Motor neuron (in vitro differentiated cells): ENCODE measurements around the gene PPP1R7. TPM values are rescaled to one million over a fixed set of nuclear protein-coding genes. Genes with fewer than 3 reads are reported as not detected.

Experiments used
- ATAC-seq, 8 experiments: fragments of 200-7000 bp; cut with Tn5 transposase; replicated peaks in 6 of 8; 2 replicates each; pipeline ENCODE4 v1.8.0; 2021; ENCODE audit warnings: mild to moderate bottlenecking in 8 of 8, moderate library complexity in 8 of 8
- H3K27ac ChIP-seq, 2 donors: fragments of 250-450 bp; sonication (Bioruptor Pico); 2 replicates each; pipeline ENCODE4 v1.9.0; 2021; ENCODE audit warnings: antibody characterized with exemption in 2 of 2, mild to moderate bottlenecking in 2 of 2, moderate library complexity in 1 of 2
- H3K4me1 ChIP-seq, 2 donors: fragments of 250-450 bp; sonication (Bioruptor Pico); replicated peaks in 1 of 2; 2 replicates each; pipeline ENCODE4 v1.6.1; 2021; ENCODE audit warnings: antibody characterized with exemption in 2 of 2, mild to moderate bottlenecking in 2 of 2, moderate library complexity in 1 of 2
- H3K4me3 ChIP-seq, 5 donors: fragments of 250-450 bp; sonication (Bioruptor Pico); 2 replicates each; pipeline ENCODE4 v1.9.0; 2021; ENCODE audit warnings: antibody characterized with exemption in 5 of 5, mild to moderate bottlenecking in 5 of 5, moderate library complexity in 4 of 5
- WGBS, 10 experiments: fragments of 450-650 bp; shearing (Covaris generic); methylation state at CpG; one replicate each; pipeline ENCODE4 v1.0.0; 2022; 5-methylcytosine and 5-hydroxymethylcytosine counted together
- in situ Hi-C, 9 experiments: fragments of 400-800 bp; cut with MboI; loops; one replicate each; pipeline ENCODE4 v1.15.0; 2021; ENCODE audit warnings: low sequenced_read_pairs in 9 of 9, low pct_unique_long_range_greater_than_20kb in 2 of 9; ENCODE audit not compliant: unreplicated experiment in 9 of 9
- total RNA-seq, 8 experiments: library from RNA; unstranded; fragments of 300-600 nt; gene quantifications; 2 replicates each; pipeline versions ENCODE4 v1.2.3 to v1.2.4, GENCODE V29; 2022

The PPP1R7 gene
- total RNA-seq, 8 experiments from 2014 or later, result 40.0 to 109 (median 63.1) TPM

DNA sequence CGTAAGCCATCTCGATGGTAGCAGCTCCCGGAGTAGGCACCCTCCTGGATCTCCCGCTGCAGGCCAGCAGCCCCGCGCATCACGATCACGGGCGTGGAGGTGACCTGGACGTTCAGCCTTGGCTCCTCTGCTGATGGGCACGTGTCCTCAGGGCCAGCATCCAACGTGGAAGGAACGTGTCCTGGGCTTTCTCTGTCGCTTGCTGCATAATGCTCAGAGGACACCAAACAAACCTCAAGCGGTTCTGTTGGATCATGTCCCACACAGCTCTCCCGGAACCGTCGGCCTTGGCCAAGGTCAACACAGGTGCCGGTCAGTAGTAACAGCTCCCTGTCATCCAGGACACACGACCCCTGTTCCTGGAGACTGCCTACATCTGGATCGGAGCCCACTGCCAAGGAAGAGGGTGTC, 24.1 kb upstream of the PPP1R7 start:
- 70 to 100% (median 94%) methylated on average over 2 to 7 of the region's 21 CpGs; no CpG with 5 or more reads in 3 of the 10 experiments for WGBS, 10 experiments
- no peaks in the 10 kb centered on the region for H3K4me1 ChIP-seq
- H3K27ac ChIP-seq, result no peak overlapping the region
- no peak overlapping the region for H3K4me3 ChIP-seq
- in situ Hi-C loops, result no loop called here
- no peak for ATAC-seq

DNA sequence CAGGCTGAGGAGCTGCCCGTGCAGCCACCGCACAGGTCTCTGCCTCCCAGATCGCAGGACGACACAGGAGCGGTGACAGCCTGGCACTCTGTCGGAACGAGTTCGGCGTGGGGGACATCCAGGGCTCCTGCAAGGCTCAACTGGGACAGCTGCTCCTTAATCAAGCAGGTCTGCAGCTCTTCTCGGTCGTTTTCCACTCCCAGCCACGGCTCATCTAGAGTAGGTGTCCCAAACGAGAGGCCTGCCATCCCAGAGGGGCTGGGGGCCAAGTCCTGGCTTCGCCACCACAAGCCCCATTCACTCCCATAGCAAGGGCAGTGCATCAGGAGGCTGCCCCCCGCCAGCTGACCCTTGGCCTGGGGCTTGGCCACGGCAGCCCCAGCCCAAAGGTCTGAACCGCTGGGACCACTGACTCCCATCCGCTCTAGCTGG, 23.5 kb upstream of the PPP1R7 start:
- H3K4me3 ChIP-seq, result no peak overlapping the region
- no peak overlapping the region for H3K27ac ChIP-seq
- 94 to 100% (median 97%) methylated on average over 4 to 13 of the region's 18 CpGs; no CpG with 5 or more reads in 6 of the 10 experiments for WGBS, 10 experiments
- in situ Hi-C loops, result no loop called here
- ATAC-seq, result no peak
- H3K4me1 ChIP-seq, result no peaks in the 10 kb centered on the region

DNA sequence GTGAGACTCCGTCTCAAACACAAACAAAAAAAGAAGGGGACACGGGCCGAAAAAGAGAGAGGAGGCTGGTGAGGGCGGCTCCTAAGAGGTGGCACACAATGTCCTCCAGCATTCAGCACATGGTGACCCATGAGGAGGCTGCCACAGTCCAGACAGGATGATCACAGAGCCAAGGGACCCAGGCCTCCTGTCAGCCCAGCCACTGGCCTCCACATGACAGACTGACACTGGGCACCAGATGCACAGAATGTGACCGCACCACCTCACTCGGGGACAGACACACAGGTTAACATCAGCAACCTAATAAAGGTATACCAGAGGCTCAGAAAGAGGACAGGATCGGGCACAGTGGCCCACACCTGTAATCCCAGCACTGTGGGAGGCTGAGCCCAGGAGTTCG, 22.0 kb upstream of the PPP1R7 start:
- Histone ChIP-seq H3K4me1 (no peaks in the 10 kb centered on the region), H3K4me3 (no peak overlapping the region), H3K27ac (no peak overlapping the region)
- 83 to 100% (median 94%) methylated on average over 1 to 5 of the region's 8 CpGs; no CpG with 5 or more reads in 5 of the 10 experiments for WGBS, 10 experiments
- in situ Hi-C loops, result no loop called here
- no peak for ATAC-seq

DNA sequence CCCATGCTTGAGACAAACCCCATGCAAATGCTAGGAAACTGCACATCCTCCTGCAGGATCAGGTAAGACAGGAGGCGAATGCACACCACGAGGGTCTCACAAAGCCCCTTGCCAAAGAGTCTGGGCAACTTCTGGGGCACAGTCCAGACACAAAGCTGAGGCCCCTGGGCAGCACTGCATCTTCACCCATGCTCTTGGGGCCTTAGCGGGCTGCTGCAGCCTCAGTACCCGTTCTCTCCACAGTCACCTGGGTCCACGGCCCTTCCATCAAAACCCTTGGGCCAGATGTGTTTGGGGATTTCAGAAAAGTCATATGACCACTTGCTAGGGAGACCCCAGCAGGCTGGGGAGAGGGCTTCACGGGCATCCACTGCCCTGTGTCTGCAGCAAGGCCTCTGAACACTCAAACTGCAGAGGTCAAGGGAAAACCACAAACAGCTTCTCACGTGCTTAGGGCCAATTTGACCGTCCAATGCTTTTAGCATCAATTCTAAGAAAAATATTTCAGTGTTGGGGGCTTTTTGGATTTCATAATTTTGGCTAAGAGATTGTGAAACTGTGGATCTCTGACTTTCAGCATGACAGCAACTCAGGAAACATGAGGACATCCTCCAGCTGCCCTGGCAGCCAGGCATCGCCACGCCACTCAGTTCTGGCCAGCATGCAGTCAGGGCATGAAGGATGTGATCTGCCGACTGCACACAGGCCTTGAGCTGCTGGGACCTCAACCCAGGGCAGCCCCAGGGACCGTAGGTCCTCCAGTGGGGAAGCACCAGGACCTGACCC, 21.0 kb upstream of the PPP1R7 start:
- no peaks in the 10 kb centered on the region for H3K4me1 ChIP-seq
- 40 to 100% (median 83%) methylated on average over 1 to 4 of the region's 12 CpGs; no CpG with 5 or more reads in 3 of the 10 experiments for WGBS, 10 experiments
- no peak for ATAC-seq
- in situ Hi-C loops, result no loop called here
- H3K27ac ChIP-seq, result no peak overlapping the region
- H3K4me3 ChIP-seq, result no peak overlapping the region

DNA sequence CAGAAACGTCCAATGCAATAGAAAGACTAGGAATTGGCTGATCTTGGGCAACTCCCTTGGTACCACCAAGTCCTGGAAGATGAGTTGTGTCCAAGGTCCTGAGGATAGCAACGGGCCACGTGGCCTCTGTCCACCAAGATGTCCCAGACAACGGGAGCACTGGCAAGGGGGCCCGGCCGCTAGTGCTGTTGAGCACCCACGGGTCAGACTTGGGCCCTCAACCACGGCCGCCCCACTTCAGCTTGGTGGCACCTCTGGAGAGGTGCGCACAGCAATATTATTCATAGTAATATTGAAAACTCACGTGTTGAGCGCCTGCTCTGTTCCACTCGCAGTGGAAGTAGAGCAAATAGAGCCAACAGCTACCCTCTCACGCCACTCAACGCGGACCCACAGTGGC, 20.0 kb upstream of the PPP1R7 start:
- Histone ChIP-seq H3K4me1 (no peaks in the 10 kb centered on the region), H3K4me3 (no peak overlapping the region), H3K27ac (no peak overlapping the region)
- in situ Hi-C loops, result no loop called here
- ATAC-seq, result no peak
- 60 to 93% (median 82%) methylated on average over 1 to 9 of the region's 16 CpGs; no CpG with 5 or more reads in 6 of the 10 experiments for WGBS, 10 experiments

DNA sequence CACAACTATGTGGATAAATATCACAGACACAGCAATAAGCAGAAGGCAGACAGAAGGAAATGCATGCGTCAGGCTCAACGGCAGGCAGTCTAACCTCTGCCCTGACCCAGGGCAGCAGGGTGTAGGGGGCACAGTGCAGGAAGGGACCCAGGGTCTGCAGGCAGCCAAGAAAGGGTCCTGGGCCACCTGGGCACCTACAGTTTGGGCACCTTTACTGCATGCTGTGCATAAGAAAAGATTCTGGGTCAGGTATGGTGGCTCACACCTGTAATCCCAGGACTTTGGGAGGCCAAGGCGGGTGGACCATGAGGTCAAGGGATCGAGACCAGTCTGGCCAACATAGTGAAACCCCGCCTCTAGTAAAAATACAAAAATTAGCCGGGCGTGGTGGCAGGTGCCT, 18.7 kb upstream of the PPP1R7 start:
- no peaks in the 10 kb centered on the region for H3K4me1 ChIP-seq
- no peak for ATAC-seq
- WGBS, 10 experiments, result 92 to 100% (median 100%) methylated on average over 2 to 4 of the region's 7 CpGs; no CpG with 5 or more reads in 4 of the 10 experiments
- H3K27ac ChIP-seq, result no peak overlapping the region
- in situ Hi-C loops, result no loop called here
- no peak overlapping the region for H3K4me3 ChIP-seq

DNA sequence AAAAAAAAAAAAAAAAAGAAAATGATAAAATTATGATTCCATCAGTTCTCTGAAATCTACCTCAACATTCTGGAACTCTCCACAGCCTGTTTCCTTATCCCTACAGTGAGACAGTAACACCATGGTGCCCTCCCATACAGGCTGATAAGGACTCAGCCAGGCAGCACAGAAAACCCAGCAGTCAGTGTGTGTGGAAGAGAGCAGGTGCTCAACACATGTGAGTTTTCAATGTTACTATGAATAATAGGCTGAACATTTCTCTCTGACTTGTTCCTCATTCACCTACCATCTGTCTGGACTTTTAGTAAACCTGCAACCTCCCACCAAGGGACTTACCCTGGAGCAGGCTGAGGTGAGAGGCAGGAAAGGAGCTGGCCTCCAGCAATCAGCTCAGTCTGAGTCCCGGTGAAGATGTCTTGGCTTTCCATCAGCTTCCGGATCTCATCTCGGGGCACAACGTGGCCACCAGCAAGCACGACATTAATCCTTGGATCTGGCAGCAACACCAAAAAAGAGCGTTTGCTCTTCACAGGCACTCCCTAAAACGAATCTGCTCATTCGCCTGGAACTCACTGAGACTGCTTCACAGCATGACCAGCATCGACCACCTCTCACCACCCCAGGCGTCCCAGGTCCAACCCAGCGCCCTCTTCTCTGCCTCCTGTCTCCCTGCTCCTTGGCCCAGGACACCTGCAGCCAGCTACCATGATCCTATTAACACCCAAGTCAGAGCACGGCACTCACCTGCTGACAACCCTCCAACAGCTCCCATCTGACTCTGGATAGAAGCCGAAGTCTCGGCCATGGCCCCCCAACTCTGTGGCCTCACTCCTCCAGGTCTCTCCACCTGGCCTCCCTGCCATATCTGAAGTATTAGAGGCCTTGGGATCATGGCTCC, 17.5 kb upstream of the PPP1R7 start:
- H3K4me3 ChIP-seq, result no peak overlapping the region
- in situ Hi-C loops, result no loop called here
- ATAC-seq, result peak in 1 of 8 experiments; percentile 63
- no peaks in the 10 kb centered on the region for H3K4me1 ChIP-seq
- 20 to 100% (median 92%) methylated on average over 1 to 14 of the region's 14 CpGs; no CpG with 5 or more reads in 5 of the 10 experiments for WGBS, 10 experiments
- no peak overlapping the region for H3K27ac ChIP-seq

DNA sequence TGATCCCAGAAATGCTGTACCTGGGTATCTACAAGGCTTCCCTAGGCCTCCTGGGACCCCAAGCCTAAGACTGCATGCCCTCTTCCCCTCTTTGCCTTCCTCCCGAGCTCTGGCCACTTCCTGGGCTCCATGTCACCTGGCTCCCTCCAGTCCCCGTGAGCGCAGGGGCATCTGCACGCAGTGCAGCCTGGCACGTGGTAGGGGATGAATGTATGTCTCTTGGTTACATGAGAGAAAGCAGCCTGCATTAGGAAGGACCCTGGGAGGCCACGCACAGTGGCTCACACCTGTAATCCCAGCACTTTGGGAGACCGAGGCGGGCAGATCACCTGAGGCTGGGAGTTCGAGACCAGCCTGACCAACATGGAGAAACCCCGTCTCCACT, 16.8 kb upstream of the PPP1R7 start:
- ATAC-seq, result no peak
- Histone ChIP-seq H3K4me3 (no peak overlapping the region), H3K27ac (no peak overlapping the region), H3K4me1 (no peaks in the 10 kb centered on the region)
- WGBS, 10 experiments, result 80 to 100% (median 97%) methylated on average over 1 to 7 of the region's 10 CpGs; no CpG with 5 or more reads in 6 of the 10 experiments
- in situ Hi-C loops, result no loop called here

DNA sequence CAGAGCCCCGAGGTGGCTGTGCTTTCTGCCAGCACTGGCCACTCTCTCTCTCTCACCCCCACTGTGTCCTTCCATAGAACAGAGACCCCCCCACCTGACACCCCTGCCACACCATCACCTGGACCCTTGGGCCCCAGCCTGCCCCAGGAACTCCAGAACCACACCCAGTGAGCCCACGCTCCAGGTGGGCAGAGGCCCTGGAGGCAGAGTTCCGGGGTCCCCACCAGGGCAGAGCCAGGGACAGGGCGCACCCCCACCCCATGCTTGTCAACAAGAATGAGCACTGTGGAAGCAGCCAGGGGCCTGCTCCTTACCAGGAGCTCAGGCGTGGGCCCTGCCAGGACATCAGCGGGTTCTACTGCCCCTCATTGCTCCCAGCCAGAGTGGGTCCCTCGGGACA, 15.6 kb upstream of the PPP1R7 start:
- Histone ChIP-seq H3K4me3 (no peak overlapping the region), H3K4me1 (no peaks in the 10 kb centered on the region), H3K27ac (no peak overlapping the region)
- in situ Hi-C loops, result no loop called here
- ATAC-seq, result no peak
- WGBS, 10 experiments, result 60 to 87% methylated on average over 1 to 3 of the region's 7 CpGs; no CpG with 5 or more reads in 8 of the 10 experiments

DNA sequence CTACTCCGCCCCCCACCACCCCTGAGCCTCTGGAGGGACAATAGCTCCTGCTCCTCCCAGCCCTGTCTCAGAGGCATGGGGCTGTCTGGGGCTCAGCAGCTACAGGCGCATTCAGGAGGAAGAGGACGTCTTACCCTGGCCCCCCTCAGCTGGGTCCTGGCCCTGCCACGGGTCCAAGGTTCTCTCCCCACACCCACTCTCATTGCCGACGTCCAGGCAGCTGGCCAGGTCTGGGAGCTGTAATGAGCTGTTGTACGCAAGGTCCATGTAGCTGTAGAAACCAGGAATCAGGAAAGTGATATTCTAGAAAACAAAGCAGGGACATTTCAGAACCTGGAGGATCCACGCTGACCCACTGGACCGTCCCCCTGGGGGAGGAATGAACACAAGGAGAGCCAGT, 14.5 kb upstream of the PPP1R7 start:
- no peak for ATAC-seq
- H3K4me3 ChIP-seq, result no peak overlapping the region
- in situ Hi-C loops, result no loop called here
- H3K27ac ChIP-seq, result no peak overlapping the region
- H3K4me1 ChIP-seq, result no peaks in the 10 kb centered on the region
- WGBS, 10 experiments, result 86 to 100% (median 100%) methylated on average over 1 to 3 of the region's 9 CpGs; no CpG with 5 or more reads in 7 of the 10 experiments

DNA sequence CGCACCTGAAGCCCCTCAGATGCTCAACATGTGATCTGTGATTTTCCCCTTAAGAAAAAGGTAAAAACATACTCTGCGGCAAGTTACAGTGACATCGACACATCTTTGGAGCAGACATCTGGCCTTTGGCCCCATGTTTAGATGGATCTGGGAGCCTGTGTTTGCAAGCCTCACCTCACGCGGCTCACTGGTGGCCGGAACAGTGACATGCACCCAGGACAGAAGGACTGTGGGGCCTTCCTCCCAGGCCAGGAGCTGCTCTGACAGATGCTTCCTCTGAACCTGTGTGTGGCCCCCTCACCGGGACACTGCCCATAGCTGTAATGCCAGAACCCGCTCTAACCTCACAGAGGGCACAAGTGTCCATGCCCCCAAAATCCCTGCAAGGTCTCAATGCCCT, 14.1 kb upstream of the PPP1R7 start:
- WGBS, 10 experiments, result 94% methylated on average over 5 of the region's 8 CpGs; no CpG with 5 or more reads in 9 of the 10 experiments
- Histone ChIP-seq H3K4me3 (no peak overlapping the region), H3K4me1 (no peaks in the 10 kb centered on the region), H3K27ac (no peak overlapping the region)
- no peak for ATAC-seq
- in situ Hi-C loops, result no loop called here

DNA sequence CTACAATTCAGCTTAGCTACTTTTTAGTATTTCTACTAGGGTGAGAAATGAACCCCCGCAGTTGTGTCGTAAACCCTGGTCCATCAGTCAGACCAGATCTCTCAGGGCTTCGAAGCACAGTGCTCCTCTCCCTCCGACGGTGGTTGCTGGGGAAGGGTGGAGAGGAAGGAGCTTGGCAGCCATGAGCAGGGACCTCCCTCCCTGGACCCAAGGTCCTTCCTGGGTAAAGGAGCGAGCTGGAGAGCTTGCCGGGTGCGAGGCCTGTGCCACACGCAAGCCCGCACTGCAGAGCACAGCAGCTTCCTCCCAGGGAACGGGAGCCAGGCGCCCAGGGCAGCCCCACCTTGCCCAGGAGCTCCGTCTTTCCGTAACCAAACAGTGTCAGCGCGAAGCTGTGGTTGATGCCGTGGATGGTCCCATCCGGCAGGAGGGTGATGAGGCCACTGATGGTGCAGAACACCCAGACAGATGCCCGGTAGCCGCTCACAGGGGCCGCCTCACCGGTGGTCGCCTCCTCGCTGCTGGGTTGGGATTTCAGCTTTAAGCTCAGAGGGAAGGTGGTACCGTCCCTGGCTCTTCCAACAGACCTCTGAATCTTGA, 13.5 kb upstream of the PPP1R7 start:
- in situ Hi-C loops, result no loop called here
- no peak overlapping the region for H3K4me3 ChIP-seq
- no peaks in the 10 kb centered on the region for H3K4me1 ChIP-seq
- no peak overlapping the region for H3K27ac ChIP-seq
- WGBS, 10 experiments, result 60 to 100% (median 94%) methylated on average over 2 to 9 of the region's 25 CpGs; no CpG with 5 or more reads in 5 of the 10 experiments
- ATAC-seq, result no peak
